HEK293T (cell line): ENCODE data around the gene THAP4.

Experiments
- CTCF ChIA-PET: fragments of 350-600 bp; formaldehyde crosslinking; extraction: SDS; loops from one replicate; lab custom pipeline; 2021; ENCODE audit warnings: antibody characterized with exemption, inconsistent platforms; lab: Yijun Ruan, JAX
- POLR2A ChIA-PET: fragments of 350-600 bp; formaldehyde crosslinking; extraction: SDS; loops from one replicate; lab custom pipeline; 2020; ENCODE audit warnings: antibody characterized with exemption, inconsistent platforms; lab: Yijun Ruan, JAX
- DNase-seq: peaks from one replicate; pipeline ENCODE4 v3.0.0; 2012; ENCODE audit warnings: mixed read lengths; ENCODE audit errors: extremely low spot score
- ARNT ChIP-seq: fragments of 450-650 bp; IDR thresholded peaks from 2 replicates; pipeline ENCODE4 v1.6.1; 2017; ENCODE audit warnings: mild to moderate bottlenecking
- BHLHE40 ChIP-seq: fragments of 450-650 bp; IDR thresholded peaks from 2 replicates; pipeline ENCODE4 v1.6.1; 2016; ENCODE audit warnings: mild to moderate bottlenecking, moderate library complexity, borderline replicate concordance
- CTBP1 ChIP-seq: fragments of 450-650 bp; IDR thresholded peaks from 2 replicates; pipeline ENCODE4 v1.6.1; 2016; ENCODE audit warnings: borderline replicate concordance
- ELF4 ChIP-seq: fragments of 450-650 bp; IDR thresholded peaks from 2 replicates; pipeline ENCODE4 v1.6.1; 2017; ENCODE audit warnings: antibody characterized with exemption
- FOXA1 ChIP-seq: fragments of 450-650 bp; IDR thresholded peaks from 2 replicates; pipeline ENCODE4 v1.6.1; 2016; ENCODE audit warnings: mild to moderate bottlenecking
- FOXK2 ChIP-seq: fragments of 450-650 bp; IDR thresholded peaks from 2 replicates; pipeline ENCODE4 v1.6.1; 2016; ENCODE audit warnings: mild to moderate bottlenecking
- FOXM1 ChIP-seq: fragments of 450-650 bp; IDR thresholded peaks from 2 replicates; pipeline ENCODE4 v1.6.1; 2017; ENCODE audit warnings: mild to moderate bottlenecking, borderline replicate concordance
- HDGF ChIP-seq: fragments of 450-650 bp; IDR thresholded peaks from 2 replicates; pipeline ENCODE4 v1.6.1; 2017; ENCODE audit warnings: antibody characterized with exemption, borderline replicate concordance
- L3MBTL2 ChIP-seq: fragments of 450-650 bp; conservative IDR thresholded peaks from 2 replicates; pipeline ENCODE4 v1.6.1; 2016; ENCODE audit warnings: mild to moderate bottlenecking
- LEF1 ChIP-seq: fragments of 450-650 bp; IDR thresholded peaks from 2 replicates; pipeline ENCODE4 v1.6.1; 2017; ENCODE audit warnings: mild to moderate bottlenecking, borderline replicate concordance
- NFRKB ChIP-seq: fragments of 450-650 bp; IDR thresholded peaks from 2 replicates; pipeline ENCODE4 v1.6.1; 2016; ENCODE audit warnings: mild to moderate bottlenecking, moderate library complexity
- PKNOX1 ChIP-seq: fragments of 450-650 bp; IDR thresholded peaks from 2 replicates; pipeline ENCODE4 v1.6.1; 2016
- SP1 ChIP-seq: fragments of 450-650 bp; IDR thresholded peaks from 2 replicates; pipeline ENCODE4 v1.6.1; 2017
- SUZ12 ChIP-seq: fragments of 450-650 bp; IDR thresholded peaks from 2 replicates; pipeline ENCODE4 v1.6.1; 2016; ENCODE audit warnings: mild to moderate bottlenecking
- TARDBP ChIP-seq: fragments of 450-650 bp; IDR thresholded peaks from 2 replicates; pipeline ENCODE4 v1.6.1; 2016
- ZNF384 ChIP-seq: fragments of 450-650 bp; IDR thresholded peaks from 2 replicates; pipeline ENCODE4 v1.6.1; 2016

Gene THAP4

GRCh38 chr2:241534701-241535375 lies 102.1 kb downstream of the THAP4 start:
- ChIA-PET POLR2A (interaction anchor here (1.1 kb wide), 1 partner anchor 167 kb away, joined by 3 read pairs; the partner anchor contains the start of gene ING5), CTCF (no interaction called here)
- TF ChIP-seq ARNT (no peak), SP1 (no peak), ZNF384 (no peak), NFRKB (no peak), ELF4 (no peak), HDGF (no peak), PKNOX1 (no peak), L3MBTL2 (no peak), FOXK2 (no peak), FOXA1 (no peak), TARDBP (no peak), FOXM1 (no peak), LEF1 (no peak), SUZ12 (no peak), CTBP1 (no peak), BHLHE40 (no peak)
- no peak for DNase-seq
